H9 (cell line): ENCODE data around the gene KCTD16. TPM values are rescaled to one million over a fixed set of nuclear protein-coding genes. Genes with fewer than 3 reads are reported as not detected.

Source experiments
- DNase-seq: peaks from one replicate; pipeline ENCODE4 v3.0.0-alpha.2; 2017
- H2AFZ ChIP-seq: one replicate; pipeline ENCODE4 v1.6.1; 2013; ENCODE audit warnings: mild to moderate bottlenecking, low read length, control low read depth, moderate library complexity
- H2AK5ac ChIP-seq: 2 replicates; pipeline ENCODE4 v1.6.1; 2013; ENCODE audit warnings: low read length, control low read depth, mixed read lengths; ENCODE audit not compliant: insufficient read length
- H2BK120ac ChIP-seq: one replicate; pipeline ENCODE4 v1.6.1; 2013; ENCODE audit warnings: low read depth, mild to moderate bottlenecking, low read length, control low read depth, inconsistent platforms; ENCODE audit not compliant: poor library complexity, severe bottlenecking
- H2BK12ac ChIP-seq: 2 replicates; pipeline ENCODE4 v1.6.1; 2013; ENCODE audit warnings: low read length, control low read depth, mixed read lengths, low read depth; ENCODE audit not compliant: insufficient read length
- H2BK15ac ChIP-seq: 2 replicates; pipeline ENCODE4 v1.6.1; 2013; ENCODE audit warnings: low read depth, low read length, control low read depth
- H2BK20ac ChIP-seq: one replicate; pipeline ENCODE4 v1.6.1; 2013; ENCODE audit warnings: low read depth, mild to moderate bottlenecking, low read length, control low read depth, inconsistent platforms; ENCODE audit not compliant: poor library complexity, severe bottlenecking
- H2BK5ac ChIP-seq: 2 replicates; pipeline ENCODE4 v1.6.1; 2013; ENCODE audit warnings: low read length, control low read depth, mixed read lengths; ENCODE audit not compliant: insufficient read length
- H3K14ac ChIP-seq: 2 replicates; pipeline ENCODE4 v1.6.1; 2013; ENCODE audit warnings: low read length, control low read depth; ENCODE audit not compliant: insufficient read depth
- H3K18ac ChIP-seq: 2 replicates; pipeline ENCODE4 v1.6.1; 2013; ENCODE audit warnings: low read depth, mild to moderate bottlenecking, mixed read lengths, low read length, control low read depth; ENCODE audit not compliant: insufficient read length
- H3K23ac ChIP-seq: 2 replicates; pipeline ENCODE4 v1.6.1; 2013; ENCODE audit warnings: low read length, control low read depth, mixed read lengths, low read depth; ENCODE audit not compliant: insufficient read length
- H3K23me2 ChIP-seq: 2 replicates; pipeline ENCODE4 v1.6.1; 2013; ENCODE audit warnings: low read depth, mild to moderate bottlenecking, mixed read lengths, low read length, control low read depth; ENCODE audit not compliant: insufficient read length, poor library complexity, severe bottlenecking
- H3K27ac ChIP-seq: 2 replicates; pipeline ENCODE4 v1.5.1; 2013; ENCODE audit warnings: low read length, control low read depth, mixed read lengths, low read depth; ENCODE audit not compliant: insufficient read length
- H3K27me3 ChIP-seq: 2 replicates; pipeline ENCODE4 v1.6.1; 2013; ENCODE audit warnings: low read length, control low read depth, inconsistent platforms; ENCODE audit not compliant: insufficient read depth
- H3K4ac ChIP-seq: 2 replicates; pipeline ENCODE4 v1.6.1; 2013; ENCODE audit warnings: low read depth, mild to moderate bottlenecking, control low read depth, inconsistent platforms, low read length, moderate library complexity
- H3K4me1 ChIP-seq: 2 replicates; pipeline ENCODE4 v1.6.1; 2013; ENCODE audit warnings: low read length, control low read depth, inconsistent platforms; ENCODE audit not compliant: insufficient read depth
- H3K4me2 ChIP-seq: 2 replicates; pipeline ENCODE4 v1.6.1; 2013; ENCODE audit warnings: low read length, control low read depth, mixed read lengths; ENCODE audit not compliant: insufficient read length, insufficient read depth
- H3K56ac ChIP-seq: 2 replicates; pipeline ENCODE4 v1.6.1; 2013; ENCODE audit warnings: low read depth, mild to moderate bottlenecking, mixed read lengths, low read length, control low read depth; ENCODE audit not compliant: insufficient read length
- H3K79me1 ChIP-seq: 2 replicates; pipeline ENCODE4 v1.6.1; 2013; ENCODE audit warnings: low read depth, mild to moderate bottlenecking, moderate library complexity, low read length, control low read depth, inconsistent platforms; ENCODE audit not compliant: insufficient read depth, poor library complexity, severe bottlenecking
- H3K79me2 ChIP-seq: 2 replicates; pipeline ENCODE4 v1.6.1; 2013; ENCODE audit warnings: low read length, control low read depth, inconsistent platforms; ENCODE audit not compliant: insufficient read depth
- H3K9ac ChIP-seq: 2 replicates; pipeline ENCODE4 v1.6.1; 2013; ENCODE audit warnings: low read length, control low read depth, mixed read lengths; ENCODE audit not compliant: insufficient read length; ENCODE audit errors: extremely low read depth
- H3K9me3 ChIP-seq: one replicate; pipeline ENCODE4 v1.6.1; 2013; ENCODE audit warnings: low read depth, low read length, inconsistent platforms; ENCODE audit not compliant: control insufficient read depth
- H3T11ph ChIP-seq: one replicate; pipeline ENCODE4 v1.6.1; 2013; ENCODE audit warnings: mild to moderate bottlenecking, low read length, control low read depth, inconsistent platforms
- H4K20me1 ChIP-seq: one replicate; pipeline ENCODE4 v1.6.1; 2013; ENCODE audit not compliant: control insufficient read depth, insufficient read length, insufficient read depth
- H4K5ac ChIP-seq: 2 replicates; pipeline ENCODE4 v1.6.1; 2013; ENCODE audit warnings: low read depth, mild to moderate bottlenecking, mixed read lengths, low read length, control low read depth; ENCODE audit not compliant: insufficient read length
- H4K8ac ChIP-seq: replicated peaks from 2 replicates; pipeline ENCODE4 v1.6.1; 2013; ENCODE audit warnings: low read length, control low read depth, mixed read lengths, low read depth; ENCODE audit not compliant: insufficient read length
- H4K91ac ChIP-seq: 2 replicates; pipeline ENCODE4 v1.6.1; 2013; ENCODE audit warnings: low read depth, mild to moderate bottlenecking, moderate library complexity, mixed read lengths, low read length, control low read depth; ENCODE audit not compliant: insufficient read length
- H3K27ac Mint-ChIP-seq, 3 experiments: 2 replicates in 2 of 3; 3 replicates in 1 of 3; pipeline ENCODE4 v1.8.0; 2020 to 2021; ENCODE audit warnings: mixed read lengths in 3 of 3, mild to moderate bottlenecking in 1 of 3, moderate library complexity in 1 of 3
- H3K27me3 Mint-ChIP-seq: 2 replicates; pipeline ENCODE4 v1.8.0; 2021; ENCODE audit warnings: low read depth, mild to moderate bottlenecking, moderate library complexity, mixed read lengths
- H3K36me3 Mint-ChIP-seq, 3 experiments: 2 replicates in 2 of 3; 3 replicates in 1 of 3; pipeline ENCODE4 v1.8.0; 2020 to 2021; ENCODE audit warnings: low read depth in 3 of 3, mixed read lengths in 3 of 3; ENCODE audit not compliant: insufficient read depth in 1 of 3
- H3K4me1 Mint-ChIP-seq, 2 experiments: 2 replicates each; pipeline ENCODE4 v1.8.0; 2020; ENCODE audit warnings: mixed read lengths in 2 of 2
- H3K4me3 Mint-ChIP-seq, 2 experiments: 2 replicates in 1 of 2; 3 replicates in 1 of 2; pipeline ENCODE4 v1.8.0; 2020 to 2021; ENCODE audit warnings: mild to moderate bottlenecking in 2 of 2, mixed read lengths in 2 of 2, moderate library complexity in 1 of 2
- H3K9me3 Mint-ChIP-seq, 2 experiments: 2 replicates in 1 of 2; 3 replicates in 1 of 2; pipeline ENCODE4 v1.8.0; 2020; ENCODE audit warnings: mild to moderate bottlenecking in 2 of 2, mixed read lengths in 2 of 2, moderate library complexity in 1 of 2
- CTCF ChIP-seq: fragments of 200-600 bp; sonication (generic); conservative IDR thresholded peaks from 3 replicates; pipeline ENCODE4 v1.8.0; 2021; ENCODE audit warnings: antibody characterized with exemption, mild to moderate bottlenecking
- WGBS: extraction: QIAGEN DNeasy Blood & Tissue Kit; methylation state at CpG from one replicate; pipeline ENCODE4 v1.1.7; 2013; ENCODE audit warnings: missing lambda C conversion rate, low lambda C conversion rate, mixed read lengths; ENCODE audit not compliant: insufficient read length; ENCODE audit errors: extremely low coverage; 5-methylcytosine and 5-hydroxymethylcytosine counted together
- total RNA-seq: library from RNA; stranded (reverse); gene quantifications from 2 replicates; pipeline ENCODE4 v1.2.1, GENCODE V29; 2021

Gene KCTD16
- total RNA-seq, 1 experiment from 2014 or later, result 0.09 TPM

- no CpG with 5 or more reads among the region's 2 CpGs for WGBS
- no peak overlapping the region for H4K91ac ChIP-seq
- H3K4me1 Mint-ChIP-seq, result no peaks in the 10 kb centered on the region
- no peak overlapping the region for H4K8ac ChIP-seq
- H2BK20ac ChIP-seq, result no peak overlapping the region
- no peak for DNase-seq
- H2BK120ac ChIP-seq, result no peak overlapping the region
- H2BK5ac ChIP-seq, result no peak overlapping the region
- H3K9me3 ChIP-seq, result no peaks in the 10 kb centered on the region
- H3T11ph ChIP-seq, result no peak overlapping the region
- no peak overlapping the region for H2BK15ac ChIP-seq
- no peaks in the 10 kb centered on the region for H3K23me2 ChIP-seq
- H4K5ac ChIP-seq, result no peak overlapping the region
- no peak overlapping the region for H3K23ac ChIP-seq
- H3K79me1 ChIP-seq, result no peaks in the 10 kb centered on the region
- no peaks in the 10 kb centered on the region for H3K9me3 Mint-ChIP-seq
- no peak overlapping the region for H3K27ac ChIP-seq
- H3K27ac Mint-ChIP-seq, result no peak overlapping the region
- no peaks in the 10 kb centered on the region for H3K4me1 ChIP-seq
- no peaks in the 10 kb centered on the region for H4K20me1 ChIP-seq
- H3K27me3 Mint-ChIP-seq, result peaks cover 2% of the 10 kb centered on the region; the same call in 1 of the 2 replicates
- no peak overlapping the region for H2BK12ac ChIP-seq
- H3K79me2 ChIP-seq, result no peaks in the 10 kb centered on the region
- H3K56ac ChIP-seq, result no peak overlapping the region
- TF ChIP-seq CTCF, result no peak
- no peaks in the 10 kb centered on the region for H3K36me3 Mint-ChIP-seq
- H3K4me3 Mint-ChIP-seq, result no peak overlapping the region
- no peak overlapping the region for H3K9ac ChIP-seq
- H2AFZ ChIP-seq, result no peak overlapping the region
- H3K18ac ChIP-seq, result no peak overlapping the region
- H3K4ac ChIP-seq, result no peak overlapping the region
- H3K27me3 ChIP-seq, result no peaks in the 10 kb centered on the region
- H3K14ac ChIP-seq, result no peak overlapping the region
- H2AK5ac ChIP-seq, result no peak overlapping the region
- no peak overlapping the region for H3K4me2 ChIP-seq
These were observed 17.1 kb downstream of the KCTD16 start for GRCh38 chr5:144187699-144188294.
